ENCODE results near the gene E2F1.

The E2F1 gene

GRCh38 chr20:33659341-33660034 is 26.7 kb downstream of the E2F1 start:
- peaks cover 13% of the 10 kb centered on the region for H3K4me1 Mint-ChIP-seq
- H3K27ac Mint-ChIP-seq (ENCODE audit: low read depth), result no peak overlapping the region
- no peaks in the 10 kb centered on the region for H3K27me3 Mint-ChIP-seq
- H3K9me3 Mint-ChIP-seq, result no peaks in the 10 kb centered on the region
- DNase-seq (ENCODE audit: low spot score in 2 of 2) (no peak), ATAC-seq (replicated peaks; ENCODE audit: extremely low read depth, poor library complexity, severe bottlenecking) (no peak)
- peaks cover 9% of the 10 kb centered on the region for H3K36me3 Mint-ChIP-seq (ENCODE audit: insufficient read depth)
- H3K4me3 Mint-ChIP-seq, result no peak overlapping the region

DNA sequence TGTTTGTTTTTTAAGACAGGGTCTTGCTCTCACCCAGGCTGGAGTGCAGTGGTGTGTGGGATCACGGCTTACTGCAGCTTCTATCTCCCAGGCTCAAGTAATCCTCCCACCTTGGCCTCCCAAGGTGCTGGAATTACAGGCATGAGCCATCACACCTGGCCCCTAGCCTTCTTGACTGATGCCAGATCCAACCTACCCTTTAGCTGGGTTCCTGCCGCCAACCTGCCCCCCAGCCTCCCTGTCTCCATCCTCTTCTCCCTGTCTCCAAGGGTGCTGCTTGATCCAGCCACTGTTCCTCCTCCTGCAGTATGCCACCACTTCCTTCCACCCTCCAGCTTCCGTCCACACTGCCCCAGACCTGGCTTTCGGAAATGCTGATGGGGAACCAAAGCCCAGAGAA is 27.3 kb downstream of the E2F1 start:
- no peak overlapping the region for H3K4me3 Mint-ChIP-seq
- H3K4me1 Mint-ChIP-seq, result peaks cover 8% of the 10 kb centered on the region
- no peak overlapping the region for H3K27ac Mint-ChIP-seq (ENCODE audit: low read depth)
- H3K9me3 Mint-ChIP-seq, result no peaks in the 10 kb centered on the region
- no peaks in the 10 kb centered on the region for H3K27me3 Mint-ChIP-seq
- ATAC-seq (replicated peaks; ENCODE audit: extremely low read depth, poor library complexity, severe bottlenecking) (no peak), DNase-seq (ENCODE audit: low spot score in 2 of 2) (no peak)
- H3K36me3 Mint-ChIP-seq (ENCODE audit: insufficient read depth), result peaks cover 7% of the 10 kb centered on the region

DNA sequence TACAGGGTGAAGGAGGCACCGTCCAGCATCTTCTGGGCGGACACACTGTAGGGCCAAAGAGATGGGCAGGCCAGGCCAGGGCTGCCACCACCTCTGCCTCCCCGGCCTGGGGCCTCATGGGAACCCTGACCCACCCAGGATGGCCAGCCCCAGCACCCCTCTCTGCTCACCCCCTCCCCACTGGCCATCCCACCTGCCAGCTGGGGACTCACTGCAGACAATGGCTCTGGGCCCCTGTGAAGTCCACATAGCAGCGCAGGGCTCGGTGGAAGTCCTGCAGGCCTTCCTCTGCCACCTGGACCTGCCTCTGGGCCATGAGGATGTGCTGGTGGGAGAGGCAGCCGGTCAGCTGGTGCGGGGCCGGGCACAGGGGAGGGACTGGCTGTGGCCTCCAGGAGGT is 27.7 kb downstream of the E2F1 start:
- Mint-ChIP-seq H3K36me3 (ENCODE audit: insufficient read depth) (peaks cover 7% of the 10 kb centered on the region), H3K27ac (ENCODE audit: low read depth) (no peak overlapping the region), H3K9me3 (no peaks in the 10 kb centered on the region), H3K4me1 (peaks cover 6% of the 10 kb centered on the region), H3K27me3 (no peaks in the 10 kb centered on the region), H3K4me3 (no peak overlapping the region)
- no peak for DNase-seq (ENCODE audit: low spot score in 2 of 2)
- no peak for ATAC-seq (replicated peaks; ENCODE audit: extremely low read depth, poor library complexity, severe bottlenecking)

- peaks cover 2% of the 10 kb centered on the region for H3K4me1 Mint-ChIP-seq
- H3K36me3 Mint-ChIP-seq (ENCODE audit: insufficient read depth), result peaks cover 1% of the 10 kb centered on the region
- H3K4me3 Mint-ChIP-seq, result no peak overlapping the region
- DNase-seq (ENCODE audit: low spot score in 2 of 2) (no peak), ATAC-seq (replicated peaks; ENCODE audit: extremely low read depth, poor library complexity, severe bottlenecking) (no peak)
- H3K27me3 Mint-ChIP-seq, result no peaks in the 10 kb centered on the region
- H3K27ac Mint-ChIP-seq (ENCODE audit: low read depth), result no peak overlapping the region
- no peaks in the 10 kb centered on the region for H3K9me3 Mint-ChIP-seq
These were observed 28.5 kb downstream of the E2F1 start for GRCh38 chr20:33657704-33658095.

- no peak for ATAC-seq (replicated peaks; ENCODE audit: extremely low read depth, poor library complexity, severe bottlenecking)
- no peak overlapping the region for H3K4me3 Mint-ChIP-seq
- no peaks in the 10 kb centered on the region for H3K36me3 Mint-ChIP-seq (ENCODE audit: insufficient read depth)
- H3K4me1 Mint-ChIP-seq, result no peaks in the 10 kb centered on the region
- H3K27me3 Mint-ChIP-seq, result no peaks in the 10 kb centered on the region
- no peaks in the 10 kb centered on the region for H3K9me3 Mint-ChIP-seq
- H3K27ac Mint-ChIP-seq (ENCODE audit: low read depth), result no peak overlapping the region
- no peak for DNase-seq (ENCODE audit: low spot score in 2 of 2)
These were observed 29.1 kb downstream of the E2F1 start for GRCh38 chr20:33656783-33657703.

- no peaks in the 10 kb centered on the region for H3K27me3 Mint-ChIP-seq
- ATAC-seq (replicated peaks; ENCODE audit: extremely low read depth, poor library complexity, severe bottlenecking) (no peak), DNase-seq (ENCODE audit: low spot score in 2 of 2) (no peak)
- H3K27ac Mint-ChIP-seq (ENCODE audit: low read depth), result no peak overlapping the region
- H3K4me1 Mint-ChIP-seq, result no peaks in the 10 kb centered on the region
- H3K4me3 Mint-ChIP-seq, result no peak overlapping the region
- no peaks in the 10 kb centered on the region for H3K36me3 Mint-ChIP-seq (ENCODE audit: insufficient read depth)
- H3K9me3 Mint-ChIP-seq, result no peaks in the 10 kb centered on the region
These were observed 30.0 kb downstream of the E2F1 start for GRCh38 chr20:33656010-33656782.

DNA sequence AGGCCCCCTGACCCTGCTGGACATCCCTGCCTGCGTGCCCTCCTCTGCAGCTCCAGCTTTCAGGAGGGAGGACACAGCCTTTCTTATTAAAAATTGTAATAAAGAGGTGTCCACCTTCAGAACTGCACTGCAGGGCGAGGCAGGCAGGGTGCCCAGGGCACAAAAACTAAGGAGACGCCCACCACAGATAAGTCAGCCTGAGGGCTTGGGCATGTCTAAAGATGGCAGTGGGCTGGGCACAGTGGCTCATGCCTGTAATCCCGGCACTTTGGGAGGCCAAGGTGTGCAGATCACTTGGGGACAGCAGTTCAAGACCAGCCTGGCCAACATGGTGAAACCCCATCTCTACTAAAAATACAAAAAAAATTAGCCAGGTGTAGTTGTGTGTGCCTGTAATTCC is 31.0 kb downstream of the E2F1 start:
- no peaks in the 10 kb centered on the region for H3K9me3 Mint-ChIP-seq
- H3K4me3 Mint-ChIP-seq, result no peak overlapping the region
- no peaks in the 10 kb centered on the region for H3K36me3 Mint-ChIP-seq (ENCODE audit: insufficient read depth)
- DNase-seq (ENCODE audit: low spot score in 2 of 2) (no peak), ATAC-seq (replicated peaks; ENCODE audit: extremely low read depth, poor library complexity, severe bottlenecking) (no peak)
- no peaks in the 10 kb centered on the region for H3K4me1 Mint-ChIP-seq
- H3K27me3 Mint-ChIP-seq, result no peaks in the 10 kb centered on the region
- H3K27ac Mint-ChIP-seq (ENCODE audit: low read depth), result peak overlapping the region; percentile 84

- H3K9me3 Mint-ChIP-seq, result no peaks in the 10 kb centered on the region
- DNase-seq (ENCODE audit: low spot score in 2 of 2) (no peak), ATAC-seq (replicated peaks; ENCODE audit: extremely low read depth, poor library complexity, severe bottlenecking) (no peak)
- H3K36me3 Mint-ChIP-seq (ENCODE audit: insufficient read depth), result no peaks in the 10 kb centered on the region
- H3K4me1 Mint-ChIP-seq, result no peaks in the 10 kb centered on the region
- peak overlapping the region; percentile 84 for H3K27ac Mint-ChIP-seq (ENCODE audit: low read depth)
- no peaks in the 10 kb centered on the region for H3K27me3 Mint-ChIP-seq
- H3K4me3 Mint-ChIP-seq, result no peak overlapping the region
These were observed 31.5 kb downstream of the E2F1 start for GRCh38 chr20:33654680-33655161.

GRCh38 chr20:33653900-33654596 is 32.1 kb downstream of the E2F1 start:
- Mint-ChIP-seq H3K9me3 (no peaks in the 10 kb centered on the region), H3K27ac (ENCODE audit: low read depth) (no peak overlapping the region), H3K4me3 (no peak overlapping the region), H3K4me1 (no peaks in the 10 kb centered on the region), H3K27me3 (no peaks in the 10 kb centered on the region), H3K36me3 (ENCODE audit: insufficient read depth) (no peaks in the 10 kb centered on the region)
- DNase-seq (ENCODE audit: low spot score in 2 of 2) (no peak), ATAC-seq (replicated peaks; ENCODE audit: extremely low read depth, poor library complexity, severe bottlenecking) (no peak)

DNA sequence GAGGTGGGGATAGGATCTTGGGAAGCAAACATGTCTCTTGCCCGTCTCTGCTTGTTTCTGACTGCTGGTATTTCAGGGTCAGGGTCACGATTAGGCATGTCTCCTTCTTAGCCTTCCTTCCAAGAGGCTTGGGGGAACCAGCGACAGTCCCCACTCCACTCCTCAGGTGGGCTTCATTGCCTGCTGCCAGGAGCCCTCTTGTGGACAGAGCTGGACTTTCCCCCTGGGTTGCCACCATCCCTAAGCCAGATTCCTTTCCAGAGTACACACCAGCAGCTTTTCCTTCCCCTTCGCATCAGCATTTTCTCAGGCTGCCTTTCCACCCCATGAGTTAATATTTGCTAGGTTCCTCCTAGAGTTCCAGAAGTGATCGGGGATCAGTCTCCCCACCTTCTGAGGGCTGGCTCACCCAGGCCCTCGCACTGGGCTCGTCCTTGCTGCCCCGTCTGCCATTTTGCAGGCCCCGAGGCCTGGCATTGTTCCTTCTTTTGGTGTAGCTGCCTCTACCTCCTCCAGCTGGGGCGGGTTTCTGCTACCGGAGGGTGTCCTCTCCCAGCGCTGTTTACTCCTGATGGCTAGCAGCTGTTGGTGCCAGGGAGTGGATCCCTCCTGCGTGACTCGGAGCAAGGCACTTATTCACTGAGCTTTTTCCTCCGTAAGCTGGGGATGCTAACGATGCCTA is 32.8 kb downstream of the E2F1 start:
- peak; percentile 28 for ATAC-seq (replicated peaks; ENCODE audit: extremely low read depth, poor library complexity, severe bottlenecking)

GRCh38 chr20:33651562-33652048 is 34.6 kb downstream of the E2F1 start:
- Mint-ChIP-seq H3K9me3 (no peaks in the 10 kb centered on the region), H3K36me3 (ENCODE audit: insufficient read depth) (peaks cover 2% of the 10 kb centered on the region), H3K27me3 (no peaks in the 10 kb centered on the region), H3K4me1 (peaks cover 15% of the 10 kb centered on the region), H3K27ac (ENCODE audit: low read depth) (no peak overlapping the region), H3K4me3 (no peak overlapping the region)
- ATAC-seq (replicated peaks; ENCODE audit: extremely low read depth, poor library complexity, severe bottlenecking), result no peak
- no peak for DNase-seq (ENCODE audit: low spot score in 2 of 2)

More for the DNA sequence above, 32.8 kb downstream of the E2F1 start:
- no peak for DNase-seq (ENCODE audit: low spot score in 2 of 2)
- Mint-ChIP-seq H3K27me3 (no peaks in the 10 kb centered on the region), H3K36me3 (ENCODE audit: insufficient read depth) (no peaks in the 10 kb centered on the region), H3K4me3 (no peak overlapping the region), H3K27ac (ENCODE audit: low read depth) (no peak overlapping the region), H3K4me1 (peaks cover 5% of the 10 kb centered on the region), H3K9me3 (no peaks in the 10 kb centered on the region)

Measured in central memory CD8-positive, alpha-beta T cell (primary cell).